Colonic mucosa (tissue), 4 donors: ENCODE results near the gene MYMK. TPM values are rescaled to one million over a fixed set of nuclear protein-coding genes. Genes with fewer than 3 reads are reported as not detected.

Experiments used
- DNase-seq: peaks from one replicate; pipeline ENCODE4 v3.0.0-alpha.2; 2020
- H3K27ac ChIP-seq: fragments of 200-600 bp; one replicate; pipeline ENCODE4 v1.8.0; 2021
- H3K27me3 ChIP-seq: fragments of 200-600 bp; one replicate; pipeline ENCODE4 v1.8.0; 2021
- H3K36me3 ChIP-seq: fragments of 200-600 bp; one replicate; pipeline ENCODE4 v1.8.0; 2021
- H3K4me1 ChIP-seq: fragments of 200-600 bp; one replicate; pipeline ENCODE4 v1.8.0; 2021; ENCODE audit warnings: mild to moderate bottlenecking
- H3K4me3 ChIP-seq: fragments of 200-600 bp; one replicate; pipeline ENCODE4 v1.8.0; 2021
- H3K9ac ChIP-seq, 2 donors: one replicate each; pipeline ENCODE4 v1.7.0; 2013; ENCODE audit warnings: control low read depth in 2 of 2, low read depth in 2 of 2, low read length in 2 of 2
- H3K9me3 ChIP-seq: fragments of 200-600 bp; one replicate; pipeline ENCODE4 v1.8.0; 2021
- intact Hi-C: fragments of 100-400 bp; cut with DNase I; formaldehyde crosslinking; loops from one replicate; pipeline ENCODE4 v1.14.1; 2022
- total RNA-seq, 2 donors: library from RNA; stranded (reverse); fragmentation: NEBNext Ultra II Directional in 1 of 2; extraction: Animal tissue kit (Norgen Biotek cat#: 25700) in 1 of 2; gene quantifications; one replicate each; pipeline ENCODE4 v1.2.1, GENCODE V29; 2021
- TF ChIP-seq, protein P1 (sequence below): fragments of 200-600 bp; IDR thresholded peaks from one replicate; pipeline ENCODE4 v1.8.0; 2022; ENCODE audit warnings: antibody characterized with exemption, mild to moderate bottlenecking
- donor health status: healthy.
- donor health status: DM: no; HTN: no; CAD: no.
- donor health status: DM: no; HTN: no; CAD: no.

MYMK gene
- total RNA-seq, 2 donors from 2014 or later, result not detected

- no peaks in the 10 kb centered on the region for H3K36me3 ChIP-seq
Measured at GRCh38 chr9:133467101-133467500, 57.7 kb downstream of the MYMK start.

GRCh38 chr9:133465984-133466383 is 58.8 kb downstream of the MYMK start:
- DNase-seq, result no peak
- no peaks in the 10 kb centered on the region for H3K36me3 ChIP-seq
- H3K27me3 ChIP-seq, result no peaks in the 10 kb centered on the region
- TF ChIP-seq, protein P1, sequence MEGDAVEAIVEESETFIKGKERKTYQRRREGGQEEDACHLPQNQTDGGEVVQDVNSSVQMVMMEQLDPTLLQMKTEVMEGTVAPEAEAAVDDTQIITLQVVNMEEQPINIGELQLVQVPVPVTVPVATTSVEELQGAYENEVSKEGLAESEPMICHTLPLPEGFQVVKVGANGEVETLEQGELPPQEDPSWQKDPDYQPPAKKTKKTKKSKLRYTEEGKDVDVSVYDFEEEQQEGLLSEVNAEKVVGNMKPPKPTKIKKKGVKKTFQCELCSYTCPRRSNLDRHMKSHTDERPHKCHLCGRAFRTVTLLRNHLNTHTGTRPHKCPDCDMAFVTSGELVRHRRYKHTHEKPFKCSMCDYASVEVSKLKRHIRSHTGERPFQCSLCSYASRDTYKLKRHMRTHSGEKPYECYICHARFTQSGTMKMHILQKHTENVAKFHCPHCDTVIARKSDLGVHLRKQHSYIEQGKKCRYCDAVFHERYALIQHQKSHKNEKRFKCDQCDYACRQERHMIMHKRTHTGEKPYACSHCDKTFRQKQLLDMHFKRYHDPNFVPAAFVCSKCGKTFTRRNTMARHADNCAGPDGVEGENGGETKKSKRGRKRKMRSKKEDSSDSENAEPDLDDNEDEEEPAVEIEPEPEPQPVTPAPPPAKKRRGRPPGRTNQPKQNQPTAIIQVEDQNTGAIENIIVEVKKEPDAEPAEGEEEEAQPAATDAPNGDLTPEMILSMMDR, result no peak
- no peak overlapping the region for H3K4me3 ChIP-seq
- no peak overlapping the region for H3K9ac ChIP-seq
- no peaks in the 10 kb centered on the region for H3K9me3 ChIP-seq
- intact Hi-C loops, result no loop called here
- peaks cover 5% of the 10 kb centered on the region for H3K4me1 ChIP-seq
- H3K27ac ChIP-seq, result no peak overlapping the region

More at GRCh38 chr9:133467101-133467500, 57.7 kb downstream of the MYMK start:
- no peaks in the 10 kb centered on the region for H3K4me1 ChIP-seq
- H3K9ac ChIP-seq, result no peak overlapping the region
- H3K4me3 ChIP-seq, result no peak overlapping the region
- DNase-seq, result no peak
- no peak overlapping the region for H3K27ac ChIP-seq
- intact Hi-C loops, result no loop called here
- H3K27me3 ChIP-seq, result no peaks in the 10 kb centered on the region
- TF ChIP-seq, protein P1, result no peak
- H3K9me3 ChIP-seq, result no peaks in the 10 kb centered on the region

- TF ChIP-seq, protein P1, result no peak
- H3K36me3 ChIP-seq, result no peaks in the 10 kb centered on the region
- H3K4me1 ChIP-seq, result peaks cover 6% of the 10 kb centered on the region
- intact Hi-C loops, result no loop called here
- H3K9ac ChIP-seq, result no peak overlapping the region
- DNase-seq, result no peak
- H3K9me3 ChIP-seq, result no peaks in the 10 kb centered on the region
- no peaks in the 10 kb centered on the region for H3K27me3 ChIP-seq
- no peak overlapping the region for H3K27ac ChIP-seq
- H3K4me3 ChIP-seq, result no peak overlapping the region
Measured at GRCh38 chr9:133464638-133465037, 60.1 kb downstream of the MYMK start.

Other genes starting within 250 kb of the MYMK start
- gene ABO, start 249.8 kb downstream of the MYMK start, total RNA-seq, result 10 to 100 TPM; 58.0 to 77.7 TPM
- 10 to 100 TPM; 16.0 to 41.2 TPM for gene SURF6, start 188.8 kb downstream of the MYMK start, total RNA-seq
- 10 to 100 TPM; 16.5 to 21.3 TPM for gene MED22, start 176.8 kb downstream of the MYMK start, total RNA-seq
- 1,000 to 10,000 TPM; 1,628 to 2,136 TPM for gene RPL7A, start 176.7 kb downstream of the MYMK start, total RNA-seq
- gene SURF1, start 168.5 kb downstream of the MYMK start, total RNA-seq, result 10 to 100 TPM; 63.3 to 66.7 TPM
- gene SURF2, start 168.4 kb downstream of the MYMK start, total RNA-seq, result 10 to 100 TPM in 1 of 2 donors, 1 to 10 TPM in 1; 9.4 to 18.7 TPM
- gene SURF4, start 148.9 kb downstream of the MYMK start, total RNA-seq, result 100 to 1,000 TPM; 176 to 267 TPM
- gene STKLD1, start 148.6 kb downstream of the MYMK start, total RNA-seq, result under 1 TPM in 1 of 2 donors, not detected in 1; 0.45 TPM
- gene REXO4, start 106.9 kb downstream of the MYMK start, total RNA-seq, result 10 to 100 TPM; 17.3 to 38.6 TPM
- 1 to 10 TPM; 4.2 TPM for gene ADAMTS13, start 102.6 kb downstream of the MYMK start, total RNA-seq
- gene CACFD1, start 65.0 kb downstream of the MYMK start, total RNA-seq, result 10 to 100 TPM; 56.8 to 60.7 TPM
- 1 to 10 TPM; 2.4 to 2.8 TPM for gene SLC2A6, start 45.9 kb downstream of the MYMK start, total RNA-seq
- under 1 TPM; 0.24 to 0.74 TPM for gene ADAMTSL2, start 9.7 kb upstream of the MYMK start, total RNA-seq
- gene FAM163B, start 84.4 kb upstream of the MYMK start, total RNA-seq, result 1 to 10 TPM in 1 of 2 donors, not detected in 1; 1.2 TPM
- gene DBH, start 111.4 kb upstream of the MYMK start, total RNA-seq, result not detected
- gene SARDH, start 213.4 kb upstream of the MYMK start, total RNA-seq, result 1 to 10 TPM in 1 of 2 donors, under 1 TPM in 1; 0.66 to 1.3 TPM